Peyer's patch (tissue), 4 donors: ENCODE data around the gene CALU.

Experiments
- CTCF ChIP-seq, 6 experiments: fragments of 450-650 bp in 4 of 6; fragments of 200-600 bp in 2 of 6; sonication (generic) in 1 of 6; IDR thresholded peaks; one replicate each; pipeline ENCODE4 v1.5.1; 2017 to 2019; ENCODE audit warnings: antibody characterized with exemption in 6 of 6, mild to moderate bottlenecking in 3 of 6, moderate library complexity in 1 of 6
- POLR2A ChIP-seq, 2 donors: fragments of 450-650 bp; IDR thresholded peaks; one replicate each; pipeline ENCODE4 v1.5.1; 2017; ENCODE audit warnings: antibody characterized with exemption in 2 of 2, mild to moderate bottlenecking in 2 of 2, moderate library complexity in 2 of 2

DNA sequence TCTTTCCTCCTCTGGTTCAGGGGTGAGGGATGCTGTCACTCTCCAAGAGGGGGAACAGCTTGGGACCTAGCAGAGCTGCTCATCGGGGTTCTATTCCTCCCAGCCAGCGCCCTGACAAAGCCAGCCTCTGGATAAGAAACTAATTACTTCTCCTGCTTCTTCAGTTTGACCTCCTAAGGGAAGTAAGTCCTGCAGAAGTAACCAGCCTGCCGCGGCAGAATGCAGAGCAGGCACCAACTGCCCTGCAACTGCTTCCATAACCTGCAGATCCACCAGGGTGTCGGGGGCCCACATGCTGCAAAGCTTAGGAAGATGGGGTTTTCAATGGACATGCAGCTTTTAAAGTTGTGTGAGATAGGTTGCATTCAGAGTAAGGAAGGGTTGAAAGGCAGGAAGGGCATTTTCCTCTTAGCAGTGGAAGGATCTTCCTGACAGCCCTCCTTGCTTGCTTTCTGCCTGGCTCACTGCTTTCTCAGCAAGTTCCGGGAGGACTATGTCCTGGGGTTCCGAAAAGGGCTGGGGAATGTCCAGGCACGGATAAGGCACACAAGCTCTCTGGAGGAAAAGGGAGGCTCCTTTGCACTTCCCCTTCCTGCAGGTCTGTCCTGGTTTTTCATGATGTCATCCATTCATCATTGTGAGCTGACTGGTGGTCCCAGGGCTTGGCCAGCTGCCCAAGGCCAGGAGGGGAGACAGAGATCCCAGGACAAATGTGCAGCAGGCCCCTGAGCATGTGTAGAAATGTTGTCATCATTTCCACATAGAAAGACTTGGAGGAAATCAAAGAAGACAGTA lies 24.3 kb upstream of the CALU start:
- no peak for TF ChIP-seq CTCF (IDR thresholded peaks at IDR 0.05)
- TF ChIP-seq POLR2A (IDR thresholded peaks at IDR 0.05) = no peak
